Naive B cell (primary cell): ENCODE results near the gene ZNF536. TPM values are rescaled to one million over a fixed set of nuclear protein-coding genes. Genes with fewer than 3 reads are reported as not detected.

Experiments used
- ATAC-seq, 2 donors: fragments of 150-1000 bp; cut with Tn5 transposase; 2 replicates each; pipeline ENCODE4 v1.10.0; 2021; ENCODE audit warnings: low read depth in 2 of 2, mild to moderate bottlenecking in 2 of 2, moderate library complexity in 2 of 2
- DNase-seq: peaks from one replicate; pipeline ENCODE4 v3.0.0; 2022
- H3K27ac Mint-ChIP-seq, 6 donors: one replicate each; pipeline ENCODE4 v1.8.0; 2020 to 2022; ENCODE audit warnings: mild to moderate bottlenecking in 6 of 6, mixed read lengths in 6 of 6, moderate library complexity in 5 of 6, inconsistent platforms in 2 of 6
- H3K27me3 Mint-ChIP-seq, 3 donors: one replicate each; pipeline ENCODE4 v1.8.0; 2021 to 2022; ENCODE audit warnings: mixed read lengths in 3 of 3, mild to moderate bottlenecking in 1 of 3
- H3K36me3 Mint-ChIP-seq, 2 donors: one replicate each; pipeline ENCODE4 v1.8.0; 2020 to 2022; ENCODE audit warnings: mixed read lengths in 2 of 2, inconsistent platforms in 1 of 2, mild to moderate bottlenecking in 1 of 2
- H3K4me1 Mint-ChIP-seq, 3 donors: one replicate each; pipeline ENCODE4 v1.8.0; 2020 to 2022; ENCODE audit warnings: mixed read lengths in 3 of 3, inconsistent platforms in 1 of 3, mild to moderate bottlenecking in 1 of 3, moderate library complexity in 1 of 3
- H3K4me3 Mint-ChIP-seq, 8 donors: one replicate each; pipeline ENCODE4 v1.8.0; 2020 to 2022; ENCODE audit warnings: mild to moderate bottlenecking in 8 of 8, mixed read lengths in 8 of 8, moderate library complexity in 8 of 8, inconsistent platforms in 2 of 8
- H3K9me3 Mint-ChIP-seq, 7 donors: one replicate each; pipeline ENCODE4 v1.8.0; 2020 to 2022; ENCODE audit warnings: mixed read lengths in 7 of 7, mild to moderate bottlenecking in 5 of 7, inconsistent platforms in 2 of 7, moderate library complexity in 1 of 7
- polyA plus RNA-seq, 6 donors: library from polyadenylated mRNA; unstranded; fragments of 300-500 nt; fragmentation: Illumina TruSeq; gene quantifications; one replicate each; pipeline ENCODE4 v1.2.3, GENCODE V29; 2021; ENCODE audit warnings: low read depth in 6 of 6

The ZNF536 gene
- polyA plus RNA-seq, 6 donors from 2014 or later = 0.08 TPM; not detected in 5

- no peaks in the 10 kb centered on the region for H3K36me3 Mint-ChIP-seq
- ATAC-seq = no peak
Observed at GRCh38 chr19:30563691-30564090, 191.5 kb downstream of the ZNF536 start.

GRCh38 chr19:30564551-30565011, 192.4 kb downstream of the ZNF536 start:
- Mint-ChIP-seq H3K4me3 (peak overlapping the region in 1 of 8 donors; percentile 5), H3K27ac (no peak overlapping the region), H3K36me3 (no peaks in the 10 kb centered on the region), H3K27me3 (peaks cover 0 to 7% (median 6%) of the 10 kb centered on the region in 3 donors), H3K4me1 (no peaks in the 10 kb centered on the region), H3K9me3 (peaks cover 0 to 11% (median 0%) of the 10 kb centered on the region in 7 donors)
- DNase-seq (no peak), ATAC-seq (no peak)

More at GRCh38 chr19:30563691-30564090, 191.5 kb downstream of the ZNF536 start:
- H3K4me3 Mint-ChIP-seq = peak overlapping the region in 1 of 8 donors; percentile 52
- H3K4me1 Mint-ChIP-seq = no peaks in the 10 kb centered on the region
- DNase-seq = no peak
- peaks cover 0 to 11% (median 0%) of the 10 kb centered on the region in 7 donors for H3K9me3 Mint-ChIP-seq
- H3K27me3 Mint-ChIP-seq = peaks cover 3 to 7% (median 6%) of the 10 kb centered on the region in 3 donors
- no peak overlapping the region for H3K27ac Mint-ChIP-seq

GRCh38 chr19:30565636-30566035, 193.5 kb downstream of the ZNF536 start:
- H3K9me3 Mint-ChIP-seq = peaks cover 0 to 8% (median 0%) of the 10 kb centered on the region in 7 donors
- H3K27ac Mint-ChIP-seq = no peak overlapping the region
- H3K4me3 Mint-ChIP-seq = no peak overlapping the region
- no peaks in the 10 kb centered on the region for H3K36me3 Mint-ChIP-seq
- no peaks in the 10 kb centered on the region for H3K4me1 Mint-ChIP-seq
- no peak for DNase-seq
- no peak for ATAC-seq
- no peaks in the 10 kb centered on the region for H3K27me3 Mint-ChIP-seq

GRCh38 chr19:30566681-30567420, 194.7 kb downstream of the ZNF536 start:
- DNase-seq = no peak
- no peaks in the 10 kb centered on the region for H3K27me3 Mint-ChIP-seq
- no peaks in the 10 kb centered on the region for H3K4me1 Mint-ChIP-seq
- H3K27ac Mint-ChIP-seq = no peak overlapping the region
- no peak for ATAC-seq
- H3K9me3 Mint-ChIP-seq = peaks cover 0 to 8% (median 0%) of the 10 kb centered on the region in 7 donors
- no peak overlapping the region for H3K4me3 Mint-ChIP-seq
- no peaks in the 10 kb centered on the region for H3K36me3 Mint-ChIP-seq

GRCh38 chr19:30567536-30568232, 195.5 kb downstream of the ZNF536 start:
- Mint-ChIP-seq H3K27me3 (no peaks in the 10 kb centered on the region), H3K4me3 (no peak overlapping the region), H3K4me1 (no peaks in the 10 kb centered on the region), H3K36me3 (no peaks in the 10 kb centered on the region), H3K9me3 (peaks cover 0 to 12% (median 0%) of the 10 kb centered on the region in 7 donors), H3K27ac (no peak overlapping the region)
- DNase-seq (no peak), ATAC-seq (no peak)

GRCh38 chr19:30570194-30570593, 198.0 kb downstream of the ZNF536 start:
- DNase-seq (no peak), ATAC-seq (no peak)
- Mint-ChIP-seq H3K36me3 (no peaks in the 10 kb centered on the region), H3K4me3 (no peak overlapping the region), H3K4me1 (no peaks in the 10 kb centered on the region), H3K9me3 (peaks cover 0 to 6% (median 0%) of the 10 kb centered on the region in 7 donors), H3K27ac (no peak overlapping the region), H3K27me3 (no peaks in the 10 kb centered on the region)

GRCh38 chr19:30577551-30578105, 205.4 kb downstream of the ZNF536 start:
- peaks cover 0 to 3% (median 0%) of the 10 kb centered on the region in 7 donors for H3K9me3 Mint-ChIP-seq
- DNase-seq = no peak
- no peaks in the 10 kb centered on the region for H3K4me1 Mint-ChIP-seq
- H3K36me3 Mint-ChIP-seq = no peaks in the 10 kb centered on the region
- no peak for ATAC-seq
- H3K27ac Mint-ChIP-seq = no peak overlapping the region
- H3K4me3 Mint-ChIP-seq = no peak overlapping the region
- peaks cover 0 to 4% (median 0%) of the 10 kb centered on the region in 3 donors for H3K27me3 Mint-ChIP-seq

GRCh38 chr19:30579419-30579818, 207.2 kb downstream of the ZNF536 start:
- no peak overlapping the region for H3K27ac Mint-ChIP-seq
- no peaks in the 10 kb centered on the region for H3K4me1 Mint-ChIP-seq
- DNase-seq (no peak), ATAC-seq (no peak)
- H3K9me3 Mint-ChIP-seq = peaks cover 0 to 4% (median 1%) of the 10 kb centered on the region in 7 donors
- H3K36me3 Mint-ChIP-seq = no peaks in the 10 kb centered on the region
- no peak overlapping the region for H3K4me3 Mint-ChIP-seq
- peaks cover 0 to 8% (median 0%) of the 10 kb centered on the region in 3 donors for H3K27me3 Mint-ChIP-seq

GRCh38 chr19:30580673-30581072, 208.5 kb downstream of the ZNF536 start:
- H3K4me1 Mint-ChIP-seq = no peaks in the 10 kb centered on the region
- DNase-seq (no peak), ATAC-seq (no peak)
- peak overlapping the region in 1 of 6 donors; percentile 65 for H3K27ac Mint-ChIP-seq
- H3K9me3 Mint-ChIP-seq = peaks cover 0 to 8% (median 1%) of the 10 kb centered on the region in 7 donors
- H3K4me3 Mint-ChIP-seq = no peak overlapping the region
- no peaks in the 10 kb centered on the region for H3K36me3 Mint-ChIP-seq
- H3K27me3 Mint-ChIP-seq = peaks cover 0 to 8% (median 0%) of the 10 kb centered on the region in 3 donors

- no peaks in the 10 kb centered on the region for H3K4me1 Mint-ChIP-seq
- no peak for ATAC-seq
Observed at GRCh38 chr19:30584090-30584489, 211.9 kb downstream of the ZNF536 start.

GRCh38 chr19:30587869-30588268, 215.7 kb downstream of the ZNF536 start:
- H3K36me3 Mint-ChIP-seq = no peaks in the 10 kb centered on the region
- ATAC-seq (no peak), DNase-seq (no peak)
- H3K27me3 Mint-ChIP-seq = peaks cover 0 to 4% (median 4%) of the 10 kb centered on the region in 3 donors
- H3K9me3 Mint-ChIP-seq = peaks cover 0 to 11% (median 1%) of the 10 kb centered on the region in 7 donors
- H3K4me1 Mint-ChIP-seq = no peaks in the 10 kb centered on the region
- no peak overlapping the region for H3K27ac Mint-ChIP-seq
- H3K4me3 Mint-ChIP-seq = no peak overlapping the region

More at GRCh38 chr19:30584090-30584489, 211.9 kb downstream of the ZNF536 start:
- Mint-ChIP-seq H3K27me3 (peaks cover 0 to 8% (median 0%) of the 10 kb centered on the region in 3 donors), H3K9me3 (peaks cover 0 to 11% (median 1%) of the 10 kb centered on the region in 7 donors), H3K36me3 (no peaks in the 10 kb centered on the region), H3K4me3 (no peak overlapping the region), H3K27ac (no peak overlapping the region)
- no peak for DNase-seq

- Mint-ChIP-seq H3K4me1 (no peaks in the 10 kb centered on the region), H3K4me3 (no peak overlapping the region), H3K36me3 (no peaks in the 10 kb centered on the region), H3K27me3 (peaks cover under 1 to 4% (median 1%) of the 10 kb centered on the region in 3 donors), H3K9me3 (peaks cover 0 to 7% (median 0%) of the 10 kb centered on the region in 7 donors), H3K27ac (no peak overlapping the region)
- no peak for DNase-seq
- ATAC-seq = no peak
Observed at GRCh38 chr19:30590596-30591229, 218.5 kb downstream of the ZNF536 start.

- no peak for DNase-seq
- peaks cover 4 to 7% (median 5%) of the 10 kb centered on the region in 3 donors for H3K27me3 Mint-ChIP-seq
- peaks cover 0 to 7% (median 0%) of the 10 kb centered on the region in 7 donors for H3K9me3 Mint-ChIP-seq
- no peak for ATAC-seq
- no peak overlapping the region for H3K4me3 Mint-ChIP-seq
- H3K36me3 Mint-ChIP-seq = no peaks in the 10 kb centered on the region
- H3K27ac Mint-ChIP-seq = no peak overlapping the region
- H3K4me1 Mint-ChIP-seq = no peaks in the 10 kb centered on the region
Observed at GRCh38 chr19:30593356-30593755, 221.2 kb downstream of the ZNF536 start.
